Activated CD8-positive, alpha-beta T cell treated with anti-CD3 and anti-CD28 coated beads, Interleukin-2, amount 10 ng/mL, durations not matched to agents 7 days and 5 days (primary cell): ENCODE data around the gene ATP5MC3. TPM values are rescaled to one million over a fixed set of nuclear protein-coding genes. Genes with fewer than 3 reads are reported as not detected.

Experiments used
- ATAC-seq: fragments of 150-1000 bp; cut with Tn5 transposase; one replicate; pipeline ENCODE4 v1.10.0; 2021; ENCODE audit warnings: moderate library complexity
- CTCF ChIA-PET: fragments of 350-600 bp; sonication (Branson Sonifier 250); formaldehyde crosslinking; loops from one replicate; lab custom pipeline; 2021; ENCODE audit warnings: antibody characterized with exemption; lab: Charles Lee
- POLR2A ChIA-PET: fragments of 350-600 bp; sonication (Branson Sonifier 250); formaldehyde crosslinking; loops from one replicate; lab custom pipeline; 2021; ENCODE audit warnings: antibody characterized with exemption; lab: Charles Lee
- DNase-seq: peaks from one replicate; pipeline ENCODE4 v3.0.0-alpha.2; 2020
- H3K27ac Mint-ChIP-seq: one replicate; pipeline ENCODE4 v1.8.0; 2021; ENCODE audit warnings: mild to moderate bottlenecking, mixed read lengths
- H3K27me3 Mint-ChIP-seq: one replicate; pipeline ENCODE4 v1.8.0; 2021; ENCODE audit warnings: low read depth, mixed read lengths
- H3K36me3 Mint-ChIP-seq: one replicate; pipeline ENCODE4 v1.8.0; 2021; ENCODE audit warnings: low read depth, mixed read lengths
- H3K4me1 Mint-ChIP-seq: one replicate; pipeline ENCODE4 v1.8.0; 2021; ENCODE audit warnings: low read depth, mixed read lengths
- H3K4me3 Mint-ChIP-seq: one replicate; pipeline ENCODE4 v1.8.0; 2021; ENCODE audit warnings: mild to moderate bottlenecking, mixed read lengths
- H3K9me3 Mint-ChIP-seq: one replicate; pipeline ENCODE4 v1.8.0; 2022; ENCODE audit warnings: mixed read lengths; ENCODE audit not compliant: insufficient read depth
- microRNA-seq: library from miRNA; unstranded; fragments of <30 nt; microRNA quantifications from one replicate; pipeline ENCODE4 v1.2.0, GENCODE V29; 2022
- total RNA-seq, 2 experiments: library from RNA; stranded (reverse); gene quantifications; one replicate each; pipeline ENCODE4 v1.2.3, GENCODE V29; 2021

The ATP5MC3 gene
- total RNA-seq, 2 experiments from 2014 or later = 293 to 310 TPM

- H3K36me3 Mint-ChIP-seq = peaks cover 33% of the 10 kb centered on the region
- ChIA-PET POLR2A (no interaction called here), CTCF (no interaction called here)
- no peaks in the 10 kb centered on the region for H3K9me3 Mint-ChIP-seq
- H3K4me1 Mint-ChIP-seq = peaks cover 7% of the 10 kb centered on the region
- DNase-seq (no peak), ATAC-seq (no peak)
- H3K27me3 Mint-ChIP-seq = no peaks in the 10 kb centered on the region
- H3K4me3 Mint-ChIP-seq = no peak overlapping the region
- no peak overlapping the region for H3K27ac Mint-ChIP-seq
Measured at GRCh38 chr2:175143191-175143590, 38.3 kb downstream of the ATP5MC3 start.

GRCh38 chr2:175140332-175140731, 41.2 kb downstream of the ATP5MC3 start:
- DNase-seq (no peak), ATAC-seq (no peak)
- Mint-ChIP-seq H3K9me3 (no peaks in the 10 kb centered on the region), H3K27ac (no peak overlapping the region), H3K27me3 (no peaks in the 10 kb centered on the region), H3K4me1 (peaks cover 18% of the 10 kb centered on the region), H3K4me3 (no peak overlapping the region), H3K36me3 (peaks cover 41% of the 10 kb centered on the region)
- POLR2A ChIA-PET = no interaction called here
- CTCF ChIA-PET = interaction anchor here (1.1 kb wide), 1 partner anchor 111 kb away, joined by 3 read pairs; no protein-coding TSS in a partner anchor

- DNase-seq (no peak), ATAC-seq (no peak)
- H3K4me3 Mint-ChIP-seq = no peak overlapping the region
- H3K9me3 Mint-ChIP-seq = no peaks in the 10 kb centered on the region
- H3K36me3 Mint-ChIP-seq = peaks cover 46% of the 10 kb centered on the region
- CTCF ChIA-PET = interaction anchor here (0.6 kb wide), 1 partner anchor 931 kb away, joined by 3 read pairs; no protein-coding TSS in a partner anchor
- POLR2A ChIA-PET = no interaction called here
- H3K4me1 Mint-ChIP-seq = peaks cover 18% of the 10 kb centered on the region
- H3K27me3 Mint-ChIP-seq = no peaks in the 10 kb centered on the region
- H3K27ac Mint-ChIP-seq = no peak overlapping the region
Measured at GRCh38 chr2:175137793-175138192, 43.7 kb downstream of the ATP5MC3 start.

GRCh38 chr2:175136334-175137215, 44.9 kb downstream of the ATP5MC3 start:
- no peaks in the 10 kb centered on the region for H3K27me3 Mint-ChIP-seq
- ChIA-PET POLR2A (interaction anchor here (0.5 kb wide), 1 partner anchor 536 kb away, joined by 4 read pairs; no protein-coding TSS in a partner anchor), CTCF (interaction anchor here (1.1 kb wide), 1 partner anchor 13 kb away, joined by 3 read pairs; no protein-coding TSS in a partner anchor)
- H3K27ac Mint-ChIP-seq = no peak overlapping the region
- H3K4me3 Mint-ChIP-seq = no peak overlapping the region
- peaks cover 43% of the 10 kb centered on the region for H3K36me3 Mint-ChIP-seq
- H3K9me3 Mint-ChIP-seq = no peaks in the 10 kb centered on the region
- no peak for DNase-seq
- peaks cover 15% of the 10 kb centered on the region for H3K4me1 Mint-ChIP-seq
- ATAC-seq = no peak

GRCh38 chr2:175135862-175136261, 45.6 kb downstream of the ATP5MC3 start:
- Mint-ChIP-seq H3K4me1 (peaks cover 15% of the 10 kb centered on the region), H3K36me3 (peaks cover 46% of the 10 kb centered on the region), H3K27me3 (no peaks in the 10 kb centered on the region), H3K27ac (no peak overlapping the region), H3K9me3 (no peaks in the 10 kb centered on the region), H3K4me3 (no peak overlapping the region)
- ATAC-seq = no peak
- POLR2A ChIA-PET = no interaction called here
- DNase-seq = no peak
- CTCF ChIA-PET = interaction anchor here (1.1 kb wide), 1 partner anchor 14 kb away, joined by 3 read pairs; no protein-coding TSS in a partner anchor

GRCh38 chr2:175135177-175135576, 46.3 kb downstream of the ATP5MC3 start:
- POLR2A ChIA-PET = no interaction called here
- H3K4me1 Mint-ChIP-seq = peaks cover 15% of the 10 kb centered on the region
- H3K36me3 Mint-ChIP-seq = peaks cover 45% of the 10 kb centered on the region
- no peak overlapping the region for H3K4me3 Mint-ChIP-seq
- H3K27ac Mint-ChIP-seq = no peak overlapping the region
- H3K9me3 Mint-ChIP-seq = no peaks in the 10 kb centered on the region
- ATAC-seq (no peak), DNase-seq (no peak)
- no peaks in the 10 kb centered on the region for H3K27me3 Mint-ChIP-seq
- CTCF ChIA-PET = no interaction called here

GRCh38 chr2:175131252-175131651, 50.3 kb downstream of the ATP5MC3 start:
- ATAC-seq (no peak), DNase-seq (no peak)
- Mint-ChIP-seq H3K9me3 (no peaks in the 10 kb centered on the region), H3K27ac (no peak overlapping the region), H3K4me1 (peaks cover 2% of the 10 kb centered on the region), H3K36me3 (peaks cover 49% of the 10 kb centered on the region), H3K4me3 (no peak overlapping the region), H3K27me3 (no peaks in the 10 kb centered on the region)
- ChIA-PET CTCF (no interaction called here), POLR2A (no interaction called here)

- Mint-ChIP-seq H3K27me3 (no peaks in the 10 kb centered on the region), H3K27ac (no peak overlapping the region), H3K36me3 (peaks cover 36% of the 10 kb centered on the region), H3K4me1 (no peaks in the 10 kb centered on the region), H3K9me3 (no peaks in the 10 kb centered on the region), H3K4me3 (no peak overlapping the region)
- ChIA-PET POLR2A (no interaction called here), CTCF (no interaction called here)
- ATAC-seq (no peak), DNase-seq (no peak)
Measured at GRCh38 chr2:175126661-175127060, 54.8 kb downstream of the ATP5MC3 start.

Small RNA genes within 50 kb of the gene (microRNA-seq; reads per million reads assigned to microRNA genes)
- gene MIR933 = 3.4 reads per million

Other genes starting within 250 kb of the ATP5MC3 start
- gene CHN1, start 176.3 kb downstream of the ATP5MC3 start, total RNA-seq = under 1 TPM; 0.11 to 0.50 TPM
- 10 to 100 TPM; 58.5 to 59.9 TPM for gene ATF2, start 13.5 kb downstream of the ATP5MC3 start, total RNA-seq